ENCODE data around the gene AOPEP. TPM values are rescaled to one million over a fixed set of nuclear protein-coding genes. Genes with fewer than 3 reads are reported as not detected.

The AOPEP gene
- total RNA-seq, 2 donors from 2014 or later = 81.5 to 224 TPM

- DNase-seq (no peak), ATAC-seq (no peak)
- 90 to 93% methylated on average over 5 of the region's 5 CpGs for WGBS, 2 donors
- Histone ChIP-seq H3K27me3 (no peaks in the 10 kb centered on the region), H3K4me3 (no peak overlapping the region), H3K4me1 (peaks cover 37% of the 10 kb centered on the region), H3K27ac (no peak overlapping the region), H3K36me3 (replicated peaks in 1 of 2; ENCODE audit: insufficient read depth in 1 of 2, low read depth in 2 of 2) (peaks cover 0 to 15% of the 10 kb centered on the region in 2 donors), H3K9me3 (no peaks in the 10 kb centered on the region)
- TF ChIP-seq POLR2A (IDR thresholded peaks at IDR 0.05) = no peak
- TF ChIP-seq CTCF (IDR thresholded peaks at IDR 0.05) = no peak
- intact Hi-C loops (cut with DNase I) = no loop called here
Measured at GRCh38 chr9:95108777-95109176, 382.3 kb downstream of the AOPEP start.

GRCh38 chr9:95109456-95109855 is 383.0 kb downstream of the AOPEP start:
- DNase-seq (no peak), ATAC-seq (no peak)
- no peaks in the 10 kb centered on the region for H3K9me3 ChIP-seq
- H3K27ac ChIP-seq = no peak overlapping the region
- TF ChIP-seq CTCF (IDR thresholded peaks at IDR 0.05) (no peak), POLR2A (IDR thresholded peaks at IDR 0.05) (no peak)
- WGBS, 2 donors = 75 to 82% methylated on average over 8 of the region's 8 CpGs
- peaks cover 31% of the 10 kb centered on the region for H3K4me1 ChIP-seq
- peaks cover 0 to 17% of the 10 kb centered on the region in 2 donors for H3K36me3 ChIP-seq (replicated peaks in 1 of 2; ENCODE audit: insufficient read depth in 1 of 2, low read depth in 2 of 2)
- H3K4me3 ChIP-seq = no peak overlapping the region
- H3K27me3 ChIP-seq = no peaks in the 10 kb centered on the region
- intact Hi-C loops (cut with DNase I) = no loop called here

- intact Hi-C loops (cut with DNase I) = no loop called here
- DNase-seq (no peak), ATAC-seq (no peak)
- Histone ChIP-seq H3K9me3 (no peaks in the 10 kb centered on the region), H3K27ac (no peak overlapping the region), H3K4me1 (peaks cover 18% of the 10 kb centered on the region), H3K27me3 (no peaks in the 10 kb centered on the region), H3K36me3 (replicated peaks in 1 of 2; ENCODE audit: insufficient read depth in 1 of 2, low read depth in 2 of 2) (peaks cover 0 to 17% of the 10 kb centered on the region in 2 donors), H3K4me3 (no peak overlapping the region)
- 84 to 85% methylated on average over 7 to 14 of the region's 14 CpGs for WGBS, 2 donors
- TF ChIP-seq CTCF (IDR thresholded peaks at IDR 0.05) = no peak
- no peak for TF ChIP-seq POLR2A (IDR thresholded peaks at IDR 0.05)
Measured at GRCh38 chr9:95110921-95111525, 384.5 kb downstream of the AOPEP start.

GRCh38 chr9:95111716-95112115 is 385.2 kb downstream of the AOPEP start:
- Histone ChIP-seq H3K27ac (no peak overlapping the region), H3K27me3 (no peaks in the 10 kb centered on the region), H3K4me1 (peaks cover 22% of the 10 kb centered on the region), H3K9me3 (no peaks in the 10 kb centered on the region), H3K4me3 (no peak overlapping the region), H3K36me3 (replicated peaks in 1 of 2; ENCODE audit: insufficient read depth in 1 of 2, low read depth in 2 of 2) (peaks cover 0 to 17% of the 10 kb centered on the region in 2 donors)
- no peak for TF ChIP-seq CTCF (IDR thresholded peaks at IDR 0.05)
- ATAC-seq (no peak), DNase-seq (no peak)
- intact Hi-C loops (cut with DNase I) = no loop called here
- WGBS, 2 donors = 91 to 92% methylated on average over 11 of the region's 11 CpGs
